ENCODE measurements around the gene LRRC71. TPM values are rescaled to one million over a fixed set of nuclear protein-coding genes. Genes with fewer than 3 reads are reported as not detected.

The LRRC71 gene
- total RNA-seq, 2 experiments from 2014 or later = not detected

GRCh38 chr1:156942576-156942975 lies 22.1 kb downstream of the LRRC71 start:
- no peak overlapping the region for H3K27ac Mint-ChIP-seq
- H3K9me3 ChIP-seq (ENCODE audit: control insufficient read depth in 1 of 2, insufficient read depth in 1 of 2, low read length in 2 of 2) = no peaks in the 10 kb centered on the region
- no peaks in the 10 kb centered on the region for H3K9me3 Mint-ChIP-seq
- H3K36me3 Mint-ChIP-seq (ENCODE audit: low read depth) = peaks cover 90% of the 10 kb centered on the region
- no peak overlapping the region for H3K27ac ChIP-seq (ENCODE audit: low read depth in 1 of 2, low read length in 2 of 2)
- intact Hi-C loops (cut with DNase I, micrococcal nuclease) = no loop called here
- no peaks in the 10 kb centered on the region for H3K4me1 ChIP-seq (ENCODE audit: insufficient read depth, low read length)
- H3K4me3 ChIP-seq (ENCODE audit: low read length) = no peak overlapping the region
- no peaks in the 10 kb centered on the region for H3K4me1 Mint-ChIP-seq (ENCODE audit: low read depth)
- no peak for ATAC-seq (ENCODE audit: poor library complexity)
- H3K27me3 Mint-ChIP-seq = no peaks in the 10 kb centered on the region
- H3K27me3 ChIP-seq (ENCODE audit: control insufficient read depth in 1 of 2, insufficient read depth in 2 of 2, low read length in 2 of 2) = no peaks in the 10 kb centered on the region
- H3K36me3 ChIP-seq (ENCODE audit: insufficient read depth, low read length) = peaks cover 63% of the 10 kb centered on the region
- TF ChIP-seq, protein P1, sequence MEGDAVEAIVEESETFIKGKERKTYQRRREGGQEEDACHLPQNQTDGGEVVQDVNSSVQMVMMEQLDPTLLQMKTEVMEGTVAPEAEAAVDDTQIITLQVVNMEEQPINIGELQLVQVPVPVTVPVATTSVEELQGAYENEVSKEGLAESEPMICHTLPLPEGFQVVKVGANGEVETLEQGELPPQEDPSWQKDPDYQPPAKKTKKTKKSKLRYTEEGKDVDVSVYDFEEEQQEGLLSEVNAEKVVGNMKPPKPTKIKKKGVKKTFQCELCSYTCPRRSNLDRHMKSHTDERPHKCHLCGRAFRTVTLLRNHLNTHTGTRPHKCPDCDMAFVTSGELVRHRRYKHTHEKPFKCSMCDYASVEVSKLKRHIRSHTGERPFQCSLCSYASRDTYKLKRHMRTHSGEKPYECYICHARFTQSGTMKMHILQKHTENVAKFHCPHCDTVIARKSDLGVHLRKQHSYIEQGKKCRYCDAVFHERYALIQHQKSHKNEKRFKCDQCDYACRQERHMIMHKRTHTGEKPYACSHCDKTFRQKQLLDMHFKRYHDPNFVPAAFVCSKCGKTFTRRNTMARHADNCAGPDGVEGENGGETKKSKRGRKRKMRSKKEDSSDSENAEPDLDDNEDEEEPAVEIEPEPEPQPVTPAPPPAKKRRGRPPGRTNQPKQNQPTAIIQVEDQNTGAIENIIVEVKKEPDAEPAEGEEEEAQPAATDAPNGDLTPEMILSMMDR (IDR thresholded peaks at IDR 0.05) = no peak
- H3K4me3 Mint-ChIP-seq = no peak overlapping the region
- ChIA-PET CTCF (no interaction called here), POLR2A (interaction anchor here (0.6 kb wide), 1 partner anchor 301 kb away, joined by 3 read pairs; no protein-coding TSS in a partner anchor)
- no peak for DNase-seq

GRCh38 chr1:156943756-156944155 lies 23.3 kb downstream of the LRRC71 start:
- Histone ChIP-seq H3K4me3 (ENCODE audit: low read length) (no peak overlapping the region), H3K27ac (ENCODE audit: low read depth in 1 of 2, low read length in 2 of 2) (no peak overlapping the region)

GRCh38 chr1:156944268-156944667 lies 23.8 kb downstream of the LRRC71 start:
- TF ChIP-seq, protein P1 (IDR thresholded peaks at IDR 0.05) = no peak
- ChIA-PET CTCF (no interaction called here), POLR2A (no interaction called here)
- Mint-ChIP-seq H3K9me3 (no peaks in the 10 kb centered on the region), H3K27me3 (no peaks in the 10 kb centered on the region), H3K27ac (no peak overlapping the region), H3K4me3 (no peak overlapping the region), H3K4me1 (ENCODE audit: low read depth) (no peaks in the 10 kb centered on the region), H3K36me3 (ENCODE audit: low read depth) (peaks cover 92% of the 10 kb centered on the region)
- DNase-seq (no peak), ATAC-seq (ENCODE audit: poor library complexity) (no peak)
- no peak overlapping the region for H3K4me3 ChIP-seq (ENCODE audit: low read length)
- no peaks in the 10 kb centered on the region for H3K4me1 ChIP-seq (ENCODE audit: insufficient read depth, low read length)
- no peaks in the 10 kb centered on the region for H3K9me3 ChIP-seq (ENCODE audit: control insufficient read depth in 1 of 2, insufficient read depth in 1 of 2, low read length in 2 of 2)
- H3K36me3 ChIP-seq (ENCODE audit: insufficient read depth, low read length) = peaks cover 79% of the 10 kb centered on the region
- no peak overlapping the region for H3K27ac ChIP-seq (ENCODE audit: low read depth in 1 of 2, low read length in 2 of 2)
- H3K27me3 ChIP-seq (ENCODE audit: control insufficient read depth in 1 of 2, insufficient read depth in 2 of 2, low read length in 2 of 2) = no peaks in the 10 kb centered on the region
- intact Hi-C loops (cut with DNase I, micrococcal nuclease) = no loop called here

More at GRCh38 chr1:156943756-156944155, 23.3 kb downstream of the LRRC71 start:
- H3K27ac Mint-ChIP-seq = no peak overlapping the region
- Histone ChIP-seq H3K36me3 (ENCODE audit: insufficient read depth, low read length) (peaks cover 75% of the 10 kb centered on the region), H3K4me1 (ENCODE audit: insufficient read depth, low read length) (no peaks in the 10 kb centered on the region), H3K9me3 (ENCODE audit: control insufficient read depth in 1 of 2, insufficient read depth in 1 of 2, low read length in 2 of 2) (no peaks in the 10 kb centered on the region), H3K27me3 (ENCODE audit: control insufficient read depth in 1 of 2, insufficient read depth in 2 of 2, low read length in 2 of 2) (no peaks in the 10 kb centered on the region)
- CTCF ChIA-PET = no interaction called here
- intact Hi-C loops (cut with DNase I, micrococcal nuclease) = no loop called here
- H3K27me3 Mint-ChIP-seq = no peaks in the 10 kb centered on the region
- ATAC-seq (ENCODE audit: poor library complexity) = no peak
- TF ChIP-seq, protein P1 (IDR thresholded peaks at IDR 0.05) = no peak
- no peaks in the 10 kb centered on the region for H3K4me1 Mint-ChIP-seq (ENCODE audit: low read depth)
- peaks cover 92% of the 10 kb centered on the region for H3K36me3 Mint-ChIP-seq (ENCODE audit: low read depth)
- POLR2A ChIA-PET = no interaction called here
- no peaks in the 10 kb centered on the region for H3K9me3 Mint-ChIP-seq
- H3K4me3 Mint-ChIP-seq = no peak overlapping the region
- DNase-seq = no peak
